SU-DHL-6 (cell line): ENCODE data around the gene PDZD8.
"Not testable (repeated sequence)": the region's sequence is repeated elsewhere in the genome, so short reads cannot be mapped to it uniquely, and the experiment has no call there.

ENCODE experiments used
- H2AFZ ChIP-seq: fragments of 200-600 bp; sonication (generic); 2 replicates; pipeline ENCODE4 v1.6.1; 2014; ENCODE audit warnings: low read depth, mild to moderate bottlenecking, moderate library complexity, mixed read lengths, antibody characterized with exemption, low read length; ENCODE audit not compliant: severe bottlenecking
- H3F3A ChIP-seq: fragments of 200-600 bp; shearing (Covaris generic); 2 replicates; pipeline ENCODE4 v1.6.0; 2016; ENCODE audit warnings: antibody characterized with exemption, mild to moderate bottlenecking; ENCODE audit not compliant: insufficient read depth
- H3K27ac ChIP-seq: fragments of 200-600 bp; sonication (generic); 2 replicates; pipeline ENCODE4 v1.5.1; 2016; ENCODE audit warnings: low read depth, mild to moderate bottlenecking, low read length, moderate library complexity, mixed read lengths
- H3K27me3 ChIP-seq: fragments of 200-600 bp; sonication (generic), shearing (Covaris generic); 2 replicates; pipeline ENCODE4 v1.6.0; 2014; ENCODE audit warnings: mild to moderate bottlenecking, low read length
- H3K36me3 ChIP-seq: fragments of 200-600 bp; sonication (generic); 2 replicates; pipeline ENCODE4 v1.6.1; 2014; ENCODE audit warnings: mild to moderate bottlenecking, low read length, mixed read lengths
- H3K4me2 ChIP-seq: fragments of 300-600, 200-600 bp; shearing (Covaris generic), sonication (generic); 2 replicates; pipeline ENCODE4 v1.6.0; 2014; ENCODE audit warnings: low read length, low read depth, mild to moderate bottlenecking; ENCODE audit not compliant: poor library complexity, severe bottlenecking
- H3K4me3 ChIP-seq: fragments of 200-600 bp; sonication (generic); 2 replicates; pipeline ENCODE4 v1.5.1; 2014; ENCODE audit warnings: antibody characterized with exemption, low read length, mild to moderate bottlenecking, mixed read lengths; ENCODE audit not compliant: insufficient read depth, poor library complexity, severe bottlenecking
- H3K79me2 ChIP-seq: fragments of 200-600 bp; sonication (generic); 2 replicates; pipeline ENCODE4 v1.6.1; 2014; ENCODE audit warnings: mild to moderate bottlenecking, low read length, moderate library complexity; ENCODE audit not compliant: insufficient read depth
- H3K9ac ChIP-seq: fragments of 200-600 bp; sonication (generic); 2 replicates; pipeline ENCODE4 v1.7.0; 2014; ENCODE audit warnings: mild to moderate bottlenecking, low read length
- H3K9me2 ChIP-seq: fragments of 200-600 bp; sonication (generic); replicated peaks from 2 replicates; pipeline ENCODE4 v1.6.1; 2014; ENCODE audit warnings: low read length; ENCODE audit not compliant: insufficient read depth
- H3K9me3 ChIP-seq: fragments of 200-600 bp; sonication (generic); 2 replicates; pipeline ENCODE4 v1.6.1; 2014; ENCODE audit warnings: low read length, mixed read lengths; ENCODE audit not compliant: insufficient read depth
- H4K20me1 ChIP-seq: fragments of 200-600 bp; sonication (generic); 2 replicates; pipeline ENCODE4 v1.6.1; 2014; ENCODE audit warnings: low read depth, mild to moderate bottlenecking, antibody characterized with exemption, low read length, moderate library complexity, mixed read lengths
- EZH2phosphoT487 ChIP-seq: fragments of 200-600 bp; sonication (generic), shearing (Covaris generic); conservative IDR thresholded peaks from 2 replicates; pipeline ENCODE4 v1.6.1; 2018; ENCODE audit warnings: mild to moderate bottlenecking, antibody characterized with exemption, low read length, moderate library complexity, mixed read lengths
- TF ChIP-seq, protein P1 (sequence below): fragments of 200-600 bp; sonication (generic); IDR thresholded peaks from one replicate; pipeline ENCODE4 v1.5.1; 2017; ENCODE audit warnings: antibody characterized with exemption, mild to moderate bottlenecking, low read length, moderate library complexity; ENCODE audit not compliant: insufficient read depth, poor library complexity, severe bottlenecking

The PDZD8 gene

DNA sequence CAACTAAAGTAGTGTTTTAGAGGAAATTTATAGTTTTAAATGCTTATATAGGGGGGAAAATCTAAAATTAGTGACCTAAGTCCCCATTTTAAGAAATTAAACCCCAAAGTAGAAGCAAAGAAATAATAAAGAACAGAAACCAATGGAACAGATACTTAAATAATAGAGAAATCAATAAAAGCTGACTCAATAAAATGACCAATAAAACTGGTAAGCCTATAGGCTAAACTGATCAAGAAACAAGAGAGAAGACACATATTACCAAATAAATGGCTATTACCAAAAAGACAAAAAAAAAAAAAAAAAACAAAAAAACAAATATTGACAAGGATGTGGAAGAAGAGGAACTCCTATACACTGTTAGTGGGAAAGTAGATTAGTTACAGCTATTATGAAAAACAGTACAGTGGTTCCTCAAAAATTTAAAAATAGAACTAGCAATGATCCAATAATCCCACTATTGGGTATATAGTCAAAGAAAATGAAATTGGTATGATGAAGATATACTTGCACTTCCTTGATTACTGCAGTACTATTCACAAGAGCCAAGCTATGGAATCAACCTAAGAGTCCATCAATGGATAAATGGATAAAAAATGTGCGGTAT is 81.1 kb downstream of the PDZD8 start:
- 0 out of 2 replicates have a peak, but pooled peaks cover 4% of the 10 kb centered on the region for H4K20me1 ChIP-seq
- H3K79me2 ChIP-seq, result peaks cover 5% of the 10 kb centered on the region

DNA sequence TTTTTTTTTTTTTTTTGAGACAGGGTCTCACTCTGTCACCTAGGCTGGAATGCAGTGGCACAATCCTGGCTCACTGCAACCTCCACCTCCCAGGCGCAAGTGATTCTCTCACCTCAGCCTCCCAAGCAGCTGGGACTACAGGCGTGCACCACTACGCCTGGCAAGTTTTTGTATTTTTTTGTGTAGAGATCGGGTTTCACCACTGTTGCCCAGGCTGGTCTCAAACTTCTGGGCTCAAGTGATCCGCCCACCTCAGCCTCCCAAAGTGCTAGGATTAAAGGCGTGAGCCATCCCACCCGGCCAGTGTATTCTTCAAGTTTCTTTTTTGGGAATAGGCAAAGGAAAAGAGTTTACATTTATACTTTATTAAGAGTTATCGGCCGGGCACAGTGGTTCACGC is 84.4 kb downstream of the PDZD8 start:
- not testable (repeated sequence) for H3K79me2 ChIP-seq, H3K27ac ChIP-seq, H3K27me3 ChIP-seq, H2AFZ ChIP-seq, H3K9me3 ChIP-seq, H3K4me2 ChIP-seq, H3K4me3 ChIP-seq, H3F3A ChIP-seq, H3K36me3 ChIP-seq, H4K20me1 ChIP-seq, H3K9me2 ChIP-seq, H3K9ac ChIP-seq

More for the DNA sequence above, 81.1 kb downstream of the PDZD8 start:
- no peak overlapping the region for H3K4me3 ChIP-seq
- no peak overlapping the region for H3K4me2 ChIP-seq
- H3K27ac ChIP-seq, result no peak overlapping the region
- no peak overlapping the region for H3K9ac ChIP-seq
- no peaks in the 10 kb centered on the region for H3K9me3 ChIP-seq
- no peak overlapping the region for H2AFZ ChIP-seq
- TF ChIP-seq, protein P1, sequence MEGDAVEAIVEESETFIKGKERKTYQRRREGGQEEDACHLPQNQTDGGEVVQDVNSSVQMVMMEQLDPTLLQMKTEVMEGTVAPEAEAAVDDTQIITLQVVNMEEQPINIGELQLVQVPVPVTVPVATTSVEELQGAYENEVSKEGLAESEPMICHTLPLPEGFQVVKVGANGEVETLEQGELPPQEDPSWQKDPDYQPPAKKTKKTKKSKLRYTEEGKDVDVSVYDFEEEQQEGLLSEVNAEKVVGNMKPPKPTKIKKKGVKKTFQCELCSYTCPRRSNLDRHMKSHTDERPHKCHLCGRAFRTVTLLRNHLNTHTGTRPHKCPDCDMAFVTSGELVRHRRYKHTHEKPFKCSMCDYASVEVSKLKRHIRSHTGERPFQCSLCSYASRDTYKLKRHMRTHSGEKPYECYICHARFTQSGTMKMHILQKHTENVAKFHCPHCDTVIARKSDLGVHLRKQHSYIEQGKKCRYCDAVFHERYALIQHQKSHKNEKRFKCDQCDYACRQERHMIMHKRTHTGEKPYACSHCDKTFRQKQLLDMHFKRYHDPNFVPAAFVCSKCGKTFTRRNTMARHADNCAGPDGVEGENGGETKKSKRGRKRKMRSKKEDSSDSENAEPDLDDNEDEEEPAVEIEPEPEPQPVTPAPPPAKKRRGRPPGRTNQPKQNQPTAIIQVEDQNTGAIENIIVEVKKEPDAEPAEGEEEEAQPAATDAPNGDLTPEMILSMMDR, result no peak
- no peak for TF ChIP-seq EZH2phosphoT487
- H3F3A ChIP-seq, result no peaks in the 10 kb centered on the region
- H3K27me3 ChIP-seq, result no peaks in the 10 kb centered on the region
- peaks cover 5% of the 10 kb centered on the region; the same call in 1 of the 2 replicates for H3K36me3 ChIP-seq
- H3K9me2 ChIP-seq, result no peaks in the 10 kb centered on the region

DNA sequence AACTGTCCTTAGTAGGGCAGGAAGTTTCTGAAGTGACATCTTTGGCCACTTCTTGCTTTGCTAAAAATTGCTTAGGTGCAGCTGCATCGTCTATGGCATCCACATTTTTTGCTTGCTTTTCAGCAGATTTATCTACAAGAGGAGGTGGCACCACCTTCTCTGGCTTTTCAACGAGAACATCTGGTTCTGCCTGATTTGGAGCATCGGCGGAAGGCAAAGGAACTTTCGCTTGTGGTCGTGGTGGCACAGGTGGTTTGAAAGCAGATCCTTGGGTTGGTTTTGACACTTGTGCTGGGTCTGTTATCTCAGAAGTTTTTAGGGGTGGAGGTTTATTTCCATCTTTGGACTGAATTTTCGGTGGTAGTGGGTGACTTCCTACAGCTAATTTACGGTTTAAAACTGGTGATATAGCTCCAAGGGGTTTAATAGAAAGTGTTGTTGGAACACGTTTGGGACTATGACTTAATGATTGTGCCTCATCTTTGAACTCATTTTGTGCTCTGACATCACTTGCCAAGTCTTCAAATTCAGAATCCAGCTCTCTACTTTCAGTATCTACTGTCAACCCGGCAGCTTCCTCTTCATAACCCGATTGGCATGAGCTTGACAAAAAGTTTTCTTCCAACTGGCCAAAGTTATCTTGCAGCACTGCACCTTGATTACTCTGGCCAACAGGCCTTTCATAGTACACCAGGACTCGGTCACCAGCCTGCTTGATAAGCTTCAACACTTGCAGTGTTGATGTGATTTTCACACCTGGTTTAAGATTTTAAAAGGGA is 90.3 kb downstream of the PDZD8 start:
- no peak overlapping the region for H2AFZ ChIP-seq
- no peak for TF ChIP-seq EZH2phosphoT487
- TF ChIP-seq, protein P1, result no peak
- no peaks in the 10 kb centered on the region for H3F3A ChIP-seq
- H3K27me3 ChIP-seq, result no peaks in the 10 kb centered on the region
- H3K36me3 ChIP-seq, result peaks cover 3% of the 10 kb centered on the region; the same call in 1 of the 2 replicates
- H3K9me2 ChIP-seq, result no peaks in the 10 kb centered on the region
- H3K9ac ChIP-seq, result no peak overlapping the region
- no peaks in the 10 kb centered on the region for H4K20me1 ChIP-seq
- no peak overlapping the region for H3K4me3 ChIP-seq
- H3K9me3 ChIP-seq, result no peaks in the 10 kb centered on the region
- no peak overlapping the region for H3K27ac ChIP-seq
- no peaks in the 10 kb centered on the region for H3K79me2 ChIP-seq
- no peak overlapping the region for H3K4me2 ChIP-seq

DNA sequence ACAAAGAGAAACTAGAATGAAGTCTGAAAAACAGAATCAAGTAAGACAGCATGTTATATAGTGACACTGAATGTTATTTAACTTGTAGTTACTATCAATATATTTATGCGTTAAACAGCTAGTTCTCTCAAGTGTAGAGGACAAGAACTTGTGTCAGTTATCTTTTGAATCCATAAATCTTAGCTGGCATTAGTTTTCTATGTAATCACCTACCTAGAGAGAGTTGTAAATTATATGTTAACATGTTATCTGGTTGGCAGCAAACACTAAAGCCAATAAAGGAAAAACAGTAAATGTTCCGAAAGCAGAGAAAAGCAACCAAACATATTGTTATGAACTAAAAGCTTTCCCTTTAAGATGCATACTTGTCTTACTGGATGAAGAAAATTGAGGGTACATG is 97.6 kb downstream of the PDZD8 start:
- no peak overlapping the region for H3K4me3 ChIP-seq
- H3K79me2 ChIP-seq, result no peaks in the 10 kb centered on the region
- no peaks in the 10 kb centered on the region for H3K27me3 ChIP-seq
- H3K27ac ChIP-seq, result no peak overlapping the region
- H3F3A ChIP-seq, result no peaks in the 10 kb centered on the region
- H3K9me2 ChIP-seq, result no peaks in the 10 kb centered on the region
- TF ChIP-seq, protein P1, result no peak
- TF ChIP-seq EZH2phosphoT487, result no peak
- H3K36me3 ChIP-seq, result no peaks in the 10 kb centered on the region
- no peak overlapping the region for H2AFZ ChIP-seq
- H3K4me2 ChIP-seq, result no peak overlapping the region
- H4K20me1 ChIP-seq, result no peaks in the 10 kb centered on the region
- no peaks in the 10 kb centered on the region for H3K9me3 ChIP-seq
- no peak overlapping the region for H3K9ac ChIP-seq
